GM23338 (cell line): Measurements from ENCODE around the gene KRT8. TPM values are rescaled to one million over a fixed set of nuclear protein-coding genes. Genes with fewer than 3 reads are reported as not detected.

Experiments
- ATAC-seq: fragments of 200-7000 bp; cut with Tn5 transposase; 3 replicates; pipeline ENCODE4 v1.9.1; 2020
- DNase-seq: peaks from one replicate; pipeline ENCODE4 v3.0.0-alpha.2; 2015; ENCODE audit warnings: low spot score
- H2AFZ ChIP-seq: fragments of 200-600 bp; sonication (generic); 2 replicates; pipeline ENCODE4 v1.8.0; 2016; ENCODE audit warnings: antibody characterized with exemption, mild to moderate bottlenecking, moderate library complexity
- H3F3A ChIP-seq: fragments of 200-600 bp; sonication (generic); replicated peaks from 2 replicates; pipeline ENCODE4 v1.8.0; 2017; ENCODE audit warnings: antibody characterized with exemption, mixed run types, low read depth
- H3K27ac ChIP-seq: fragments of 200-600 bp; sonication (generic); 2 replicates; pipeline ENCODE4 v1.6.1; 2016; ENCODE audit warnings: low read depth
- H3K27me3 ChIP-seq: fragments of 200-600 bp; sonication (generic); 2 replicates; pipeline ENCODE4 v1.8.0; 2016; ENCODE audit warnings: mild to moderate bottlenecking, mixed run types, moderate library complexity; ENCODE audit not compliant: insufficient read depth
- H3K36me3 ChIP-seq: fragments of 200-600 bp; sonication (generic); 2 replicates; pipeline ENCODE4 v1.8.0; 2016; ENCODE audit warnings: mild to moderate bottlenecking; ENCODE audit not compliant: insufficient read depth
- H3K4me1 ChIP-seq: fragments of 200-600 bp; sonication (generic); 2 replicates; pipeline ENCODE4 v1.8.0; 2016; ENCODE audit warnings: mild to moderate bottlenecking, moderate library complexity; ENCODE audit not compliant: insufficient read depth
- H3K4me2 ChIP-seq: fragments of 200-600 bp; sonication (generic); 2 replicates; pipeline ENCODE4 v1.7.1; 2017; ENCODE audit warnings: mixed run types
- H3K4me3 ChIP-seq: fragments of 200-600 bp; sonication (generic); 2 replicates; pipeline ENCODE4 v1.6.1; 2016; ENCODE audit warnings: mixed run types
- H3K79me2 ChIP-seq: fragments of 200-600 bp; sonication (generic); replicated peaks from 2 replicates; pipeline ENCODE4 v1.8.0; 2017; ENCODE audit warnings: mild to moderate bottlenecking; ENCODE audit not compliant: insufficient read depth
- H3K9me2 ChIP-seq: fragments of 200-600 bp; sonication (generic); 2 replicates; pipeline ENCODE4 v1.8.0; 2017; ENCODE audit not compliant: insufficient read depth
- H4K20me1 ChIP-seq: fragments of 200-600 bp; sonication (generic); replicated peaks from 2 replicates; pipeline ENCODE4 v1.8.0; 2017; ENCODE audit warnings: mild to moderate bottlenecking; ENCODE audit not compliant: insufficient read depth
- H3K27ac Mint-ChIP-seq: 2 replicates; pipeline ENCODE4 v1.8.0; 2020; ENCODE audit warnings: inconsistent platforms, mild to moderate bottlenecking, moderate library complexity, mixed read lengths
- H3K27me3 Mint-ChIP-seq: 3 replicates; pipeline ENCODE4 v1.8.0; 2022; ENCODE audit warnings: low read depth, mild to moderate bottlenecking, moderate library complexity, mixed read lengths, inconsistent platforms; ENCODE audit not compliant: insufficient read depth, poor library complexity
- H3K36me3 Mint-ChIP-seq: 3 replicates; pipeline ENCODE4 v1.8.0; 2021; ENCODE audit warnings: low read depth, mild to moderate bottlenecking, inconsistent platforms, moderate library complexity, mixed read lengths
- H3K4me1 Mint-ChIP-seq: 3 replicates; pipeline ENCODE4 v1.8.0; 2020; ENCODE audit warnings: mild to moderate bottlenecking, inconsistent platforms, mixed read lengths
- H3K4me3 Mint-ChIP-seq: 3 replicates; pipeline ENCODE4 v1.8.0; 2021; ENCODE audit warnings: moderate library complexity, mild to moderate bottlenecking, inconsistent platforms, mixed read lengths
- H3K9me3 Mint-ChIP-seq: 3 replicates; pipeline ENCODE4 v1.8.0; 2020; ENCODE audit warnings: moderate library complexity, mild to moderate bottlenecking, inconsistent platforms, mixed read lengths
- CTCF ChIP-seq, 2 experiments: fragments of 200-600 bp in 1 of 2; sonication (generic) in 1 of 2; conservative IDR thresholded peaks; 2 replicates each; pipeline versions ENCODE4 v1.5.1 to v1.6.1; 2016 to 2017; ENCODE audit warnings: antibody characterized with exemption in 2 of 2, low read depth in 2 of 2, mild to moderate bottlenecking in 2 of 2, moderate library complexity in 1 of 2
- ETS1 ChIP-seq: IDR thresholded peaks from 2 replicates; pipeline ENCODE4 v1.6.1; 2016; ENCODE audit warnings: antibody characterized with exemption
- EZH2 ChIP-seq: fragments of 200-600 bp; sonication (generic); IDR thresholded peaks from one replicate; pipeline ENCODE4 v1.8.0; 2017; ENCODE audit warnings: antibody characterized with exemption, mild to moderate bottlenecking, low read depth; ENCODE audit not compliant: unreplicated experiment
- EZH2phosphoT487 ChIP-seq: fragments of 200-600 bp; sonication (generic); IDR thresholded peaks from one replicate; pipeline ENCODE4 v1.8.1; 2018; ENCODE audit warnings: antibody characterized with exemption; ENCODE audit not compliant: unreplicated experiment
- NANOG ChIP-seq: IDR thresholded peaks from 2 replicates; pipeline ENCODE4 v1.6.1; 2016; ENCODE audit warnings: antibody characterized with exemption, borderline replicate concordance
- REST ChIP-seq: IDR thresholded peaks from one replicate; pipeline ENCODE4 v1.6.1; 2018; ENCODE audit warnings: antibody characterized with exemption; ENCODE audit not compliant: unreplicated experiment
- ZNF331 ChIP-seq: fragments of 250-450 bp; sonication (Bioruptor Pico); IDR thresholded peaks from 2 replicates; pipeline ENCODE4 v1.5.0; 2020; ENCODE audit warnings: low read depth, mild to moderate bottlenecking, moderate library complexity
- polyA plus RNA-seq: library from polyadenylated mRNA; unstranded; fragments of >200 nt; fragmentation: Nextera tagmentation; extraction: Ambion mirVana; gene quantifications from 2 replicates; pipeline ENCODE4 v1.2.1, GENCODE V29; 2016
- total RNA-seq: library from RNA; depleted of rRNA; stranded (reverse); fragments of >200 nt; shearing (Covaris generic); gene quantifications from 2 replicates; pipeline ENCODE4 v1.2.3, GENCODE V29; 2014

KRT8 gene
- total and polyA plus RNA-seq, 2 experiments from 2014 or later = 250 to 322 TPM

- no peak for TF ChIP-seq ZNF331 (CRISPR knock-in tag)
- no peak for TF ChIP-seq EZH2phosphoT487
- Histone ChIP-seq H4K20me1 (peaks cover 8% of the 10 kb centered on the region), H3K4me1 (peaks cover 61% of the 10 kb centered on the region), H3K79me2 (peaks cover 22% of the 10 kb centered on the region), H3K9me2 (no peaks in the 10 kb centered on the region), H3F3A (0 out of 2 replicates have a peak, but pooled peaks cover 8% of the 10 kb centered on the region), H3K27ac (no peak overlapping the region), H3K4me2 (peak overlapping the region; percentile 67), H2AFZ (peak overlapping the region; percentile 11), H3K36me3 (no peaks in the 10 kb centered on the region; the same call in 1 of the 2 replicates), H3K4me3 (peak overlapping the region; percentile 30; the same call in 1 of the 2 replicates), H3K27me3 (no peaks in the 10 kb centered on the region)
- ATAC-seq (peak; percentile 7), DNase-seq (no peak)
- Mint-ChIP-seq H3K9me3 (no peaks in the 10 kb centered on the region), H3K36me3 (peaks cover 7% of the 10 kb centered on the region; the same call in 1 of the 3 replicates), H3K27me3 (peaks cover 31% of the 10 kb centered on the region), H3K27ac (peak overlapping the region; percentile 33; the same call in 1 of the 2 replicates), H3K4me1 (peaks cover 50% of the 10 kb centered on the region), H3K4me3 (peak overlapping the region; percentile 34; the same call in 1 of the 3 replicates)
Measured at GRCh38 chr12:52907092-52907810, 2.4 kb upstream of the KRT8 start.

GRCh38 chr12:52906191-52906601 is 1.3 kb upstream of the KRT8 start:
- 0 out of 2 replicates have a peak, but pooled peaks cover 8% of the 10 kb centered on the region for H3F3A ChIP-seq
- H4K20me1 ChIP-seq = peaks cover 13% of the 10 kb centered on the region
- no peaks in the 10 kb centered on the region for H3K9me2 ChIP-seq
- H2AFZ ChIP-seq = no peak overlapping the region
- Mint-ChIP-seq H3K27me3 (peaks cover 31% of the 10 kb centered on the region), H3K4me1 (peaks cover 54% of the 10 kb centered on the region), H3K4me3 (no peak overlapping the region; the same call in 1 of the 3 replicates), H3K9me3 (no peaks in the 10 kb centered on the region), H3K27ac (no peak overlapping the region), H3K36me3 (peaks cover 17% of the 10 kb centered on the region)
- no peak overlapping the region for H3K27ac ChIP-seq
- peaks cover 25% of the 10 kb centered on the region for H3K79me2 ChIP-seq
- H3K4me3 ChIP-seq = no peak overlapping the region
- H3K36me3 ChIP-seq = peaks cover 6% of the 10 kb centered on the region
- H3K4me2 ChIP-seq = no peak overlapping the region
- H3K4me1 ChIP-seq = peaks cover 63% of the 10 kb centered on the region
- ATAC-seq (no peak), DNase-seq (no peak)
- H3K27me3 ChIP-seq = no peaks in the 10 kb centered on the region
- no peak for TF ChIP-seq CTCF (conservative IDR thresholded peaks at IDR 0.05; ENCODE audit: low read depth in 2 of 2)
- no peak for TF ChIP-seq REST
- TF ChIP-seq EZH2 = no peak
- TF ChIP-seq EZH2phosphoT487 = no peak
- TF ChIP-seq ZNF331 (CRISPR knock-in tag) = no peak
- TF ChIP-seq ETS1 = no peak
- no peak for TF ChIP-seq NANOG
